SHP77 (cell line): ENCODE data around the gene MRM3.
A peak's percentile ranks its signal among the peaks of the same experiment; 100 is the strongest.
"Not testable (repeated sequence)": the region's sequence is repeated elsewhere in the genome, so short reads cannot be mapped to it uniquely, and the experiment has no call there.

ENCODE experiments used
- DNase-seq, 2 experiments: peaks; one replicate each; lab custom pipeline; 2025; lab: John Stamatoyannopoulos, UW

The MRM3 gene

GRCh38 chr17:796609-797008 lies 14.5 kb downstream of the MRM3 start:
- no peak for DNase-seq

- DNase-seq = no peak
Measured at GRCh38 chr17:797236-797840, 15.2 kb downstream of the MRM3 start.

GRCh38 chr17:798246-798645 lies 16.1 kb downstream of the MRM3 start:
- peak in 1 of 2 experiments; percentile 11 for DNase-seq

GRCh38 chr17:799261-799660 lies 17.1 kb downstream of the MRM3 start:
- DNase-seq = no peak

- no peak for DNase-seq
Measured at GRCh38 chr17:800446-801242, 18.5 kb downstream of the MRM3 start.

- DNase-seq = no peak
Measured at GRCh38 chr17:801660-802059, 19.5 kb downstream of the MRM3 start.

GRCh38 chr17:802481-802880 lies 20.3 kb downstream of the MRM3 start:
- no peak for DNase-seq

GRCh38 chr17:802901-803881 lies 21.0 kb downstream of the MRM3 start:
- DNase-seq = no peak

- peak in 1 of 2 experiments; percentile 35 for DNase-seq
Measured at GRCh38 chr17:804541-805435, 22.6 kb downstream of the MRM3 start.

- not testable (repeated sequence) for DNase-seq
Measured at GRCh38 chr17:805886-806285, 23.7 kb downstream of the MRM3 start.

GRCh38 chr17:806346-806745 lies 24.2 kb downstream of the MRM3 start:
- no peak for DNase-seq

- no peak for DNase-seq
Measured at GRCh38 chr17:806781-807522, 24.8 kb downstream of the MRM3 start.

- no peak for DNase-seq
Measured at GRCh38 chr17:807523-808294, 25.6 kb downstream of the MRM3 start.

GRCh38 chr17:811051-811784 lies 29.1 kb downstream of the MRM3 start:
- DNase-seq = peak; percentile 15 to 16

- no peak for DNase-seq
Measured at GRCh38 chr17:812638-813204, 30.6 kb downstream of the MRM3 start.

- DNase-seq = no peak
Measured at GRCh38 chr17:814371-814770, 32.2 kb downstream of the MRM3 start.

- no peak for DNase-seq
Measured at GRCh38 chr17:819251-819650, 37.1 kb downstream of the MRM3 start.

GRCh38 chr17:823501-823902 lies 41.3 kb downstream of the MRM3 start:
- no peak for DNase-seq

GRCh38 chr17:824378-824777 lies 42.2 kb downstream of the MRM3 start:
- no peak for DNase-seq
